ENCODE measurements around the gene WDR54.

GRCh38 chr2:74426181-74426758 lies 4.7 kb downstream of the WDR54 start:
- no peak for TF ChIP-seq EZH2 (IDR thresholded peaks at IDR 0.05)
- TF ChIP-seq POLR2AphosphoS5 (IDR thresholded peaks at IDR 0.05; ENCODE audit: borderline replicate concordance, low read depth, low read length): no peak
- no peak for TF ChIP-seq FOXP2 (optimal IDR thresholded peaks at IDR 0.05; ENCODE audit: control extremely low read depth, extremely low read length, insufficient read depth)

Measured in SK-N-MC (cell line).